ENCODE measurements around the gene SNCAIP. TPM values are rescaled to one million over a fixed set of nuclear protein-coding genes. Genes with fewer than 3 reads are reported as not detected.

The SNCAIP gene
- total RNA-seq, 2 donors from 2014 or later: not detected

- Mint-ChIP-seq H3K27me3 (peaks cover 4% of the 10 kb centered on the region), H3K4me1 (no peaks in the 10 kb centered on the region), H3K4me3 (no peak overlapping the region), H3K27ac (no peak overlapping the region), H3K36me3 (ENCODE audit: low read depth) (no peaks in the 10 kb centered on the region), H3K9me3 (peaks cover 8% of the 10 kb centered on the region)
- no peak for ATAC-seq (replicated peaks)
Observed at GRCh38 chr5:122301016-122301415, 11.0 kb upstream of the SNCAIP start.

- no peak overlapping the region for H3K4me3 Mint-ChIP-seq
- no peaks in the 10 kb centered on the region for H3K36me3 Mint-ChIP-seq (ENCODE audit: low read depth)
- no peaks in the 10 kb centered on the region for H3K4me1 Mint-ChIP-seq
- H3K27me3 Mint-ChIP-seq: peaks cover 13% of the 10 kb centered on the region
- H3K9me3 Mint-ChIP-seq: peaks cover 12% of the 10 kb centered on the region
- no peak for ATAC-seq (replicated peaks)
- H3K27ac Mint-ChIP-seq: no peak overlapping the region
Observed at GRCh38 chr5:122304471-122305215, 7.4 kb upstream of the SNCAIP start.

GRCh38 chr5:122306461-122306860 is 5.6 kb upstream of the SNCAIP start:
- Mint-ChIP-seq H3K27me3 (peaks cover 29% of the 10 kb centered on the region), H3K9me3 (peaks cover 8% of the 10 kb centered on the region), H3K27ac (no peak overlapping the region), H3K4me1 (no peaks in the 10 kb centered on the region), H3K36me3 (ENCODE audit: low read depth) (no peaks in the 10 kb centered on the region), H3K4me3 (no peak overlapping the region)
- no peak for ATAC-seq (replicated peaks)

- ATAC-seq (replicated peaks): no peak
- Mint-ChIP-seq H3K4me3 (no peak overlapping the region), H3K27me3 (peaks cover 55% of the 10 kb centered on the region), H3K36me3 (ENCODE audit: low read depth) (no peaks in the 10 kb centered on the region), H3K9me3 (peaks cover 4% of the 10 kb centered on the region), H3K4me1 (no peaks in the 10 kb centered on the region), H3K27ac (no peak overlapping the region)
Observed at GRCh38 chr5:122310889-122311288, 1.1 kb upstream of the SNCAIP start.

GRCh38 chr5:122311497-122311960 is 508 bp upstream of the SNCAIP start:
- Mint-ChIP-seq H3K36me3 (ENCODE audit: low read depth) (no peaks in the 10 kb centered on the region), H3K9me3 (no peaks in the 10 kb centered on the region), H3K4me1 (no peaks in the 10 kb centered on the region), H3K27ac (no peak overlapping the region), H3K27me3 (peaks cover 51% of the 10 kb centered on the region), H3K4me3 (no peak overlapping the region)
- no peak for ATAC-seq (replicated peaks)

GRCh38 chr5:122312591-122313406 is 762 bp downstream of the SNCAIP start:
- Mint-ChIP-seq H3K4me3 (no peak overlapping the region), H3K36me3 (ENCODE audit: low read depth) (no peaks in the 10 kb centered on the region), H3K27ac (no peak overlapping the region), H3K27me3 (peaks cover 56% of the 10 kb centered on the region), H3K4me1 (no peaks in the 10 kb centered on the region), H3K9me3 (no peaks in the 10 kb centered on the region)
- ATAC-seq (replicated peaks): no peak

DNA sequence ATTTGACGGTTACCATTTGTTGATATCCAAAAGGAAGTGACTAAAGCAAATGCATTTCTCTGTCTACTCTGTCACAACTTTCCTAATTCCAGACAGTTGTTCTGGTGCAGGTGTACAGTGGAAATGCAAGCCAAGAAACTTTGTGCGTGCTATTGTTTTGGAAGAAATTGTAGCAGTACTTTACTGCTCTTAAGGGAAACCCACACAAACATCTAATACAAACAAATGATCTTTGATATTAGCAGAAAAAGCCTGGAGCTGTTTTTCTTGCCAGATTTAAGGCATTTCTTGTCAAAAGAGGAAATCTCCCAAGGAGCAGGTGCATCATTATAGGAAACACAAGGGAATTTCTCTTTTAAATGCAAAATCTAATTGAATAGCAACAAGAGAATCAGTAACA is 2.0 kb downstream of the SNCAIP start:
- Mint-ChIP-seq H3K9me3 (no peaks in the 10 kb centered on the region), H3K4me1 (no peaks in the 10 kb centered on the region), H3K27me3 (peaks cover 56% of the 10 kb centered on the region), H3K4me3 (no peak overlapping the region), H3K36me3 (ENCODE audit: low read depth) (no peaks in the 10 kb centered on the region), H3K27ac (no peak overlapping the region)
- no peak for ATAC-seq (replicated peaks)

DNA sequence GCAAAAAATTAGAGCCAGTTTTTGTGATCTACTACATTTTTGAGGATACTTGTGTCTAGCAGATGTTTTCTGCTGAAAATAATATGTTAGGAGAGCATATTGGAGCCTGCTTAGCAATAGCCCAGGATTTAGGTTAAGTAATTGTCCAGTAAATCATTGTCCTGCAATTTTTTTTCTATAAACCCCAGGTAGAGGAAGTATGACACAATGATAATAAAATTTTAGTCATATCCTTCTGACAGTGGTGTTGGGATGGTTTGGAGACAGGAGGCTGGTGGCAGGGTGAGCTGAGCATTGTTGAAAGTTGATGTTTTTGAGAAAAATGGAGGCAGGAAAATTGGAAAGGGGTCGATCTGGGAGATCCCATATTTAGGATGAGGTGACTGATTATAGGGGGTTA is 3.5 kb downstream of the SNCAIP start:
- Mint-ChIP-seq H3K9me3 (no peaks in the 10 kb centered on the region), H3K27ac (no peak overlapping the region), H3K4me3 (no peak overlapping the region), H3K27me3 (peaks cover 44% of the 10 kb centered on the region), H3K4me1 (no peaks in the 10 kb centered on the region), H3K36me3 (ENCODE audit: low read depth) (no peaks in the 10 kb centered on the region)
- no peak for ATAC-seq (replicated peaks)

DNA sequence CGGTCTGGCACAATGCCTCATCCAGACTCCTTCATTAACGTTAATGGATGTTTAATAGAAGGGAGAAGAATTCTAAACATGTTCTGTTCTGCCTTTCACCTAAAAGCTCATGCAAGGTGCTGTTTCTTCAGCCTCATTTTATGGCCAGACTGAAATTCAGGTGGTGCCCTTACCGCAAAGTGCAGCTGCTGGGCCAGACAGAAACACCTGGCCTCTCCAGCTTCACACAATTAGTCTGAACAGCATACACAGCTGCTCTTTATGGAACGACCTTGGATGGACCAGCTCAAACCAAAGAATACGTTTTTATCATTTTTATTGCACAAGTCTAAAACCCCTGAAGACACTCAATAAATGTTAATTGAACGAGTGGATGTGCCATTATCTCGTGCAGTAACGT is 4.6 kb downstream of the SNCAIP start:
- Mint-ChIP-seq H3K4me1 (no peaks in the 10 kb centered on the region), H3K27ac (no peak overlapping the region), H3K36me3 (ENCODE audit: low read depth) (no peaks in the 10 kb centered on the region), H3K27me3 (peaks cover 39% of the 10 kb centered on the region), H3K9me3 (peaks cover 3% of the 10 kb centered on the region), H3K4me3 (no peak overlapping the region)
- ATAC-seq (replicated peaks): no peak

DNA sequence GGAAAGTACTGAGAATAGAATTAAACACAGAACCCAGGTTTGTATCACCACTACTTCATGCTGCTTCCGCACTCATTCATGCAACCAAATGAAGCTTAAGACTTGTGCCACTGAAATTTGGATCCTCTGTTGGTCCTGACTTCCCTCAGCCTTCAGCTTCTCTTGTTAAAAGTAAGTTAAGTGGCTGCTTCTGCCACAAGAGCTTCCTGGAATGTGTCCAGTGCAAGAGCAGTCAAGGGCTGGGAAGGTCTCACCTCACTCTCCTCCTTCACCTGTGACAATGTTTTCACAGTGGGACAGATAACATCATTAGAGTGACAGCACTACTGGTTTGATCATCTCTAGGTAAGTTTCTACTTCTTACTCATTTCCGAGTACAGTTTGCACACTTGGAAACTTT is 7.9 kb downstream of the SNCAIP start:
- ATAC-seq (replicated peaks): no peak
- no peak overlapping the region for H3K27ac Mint-ChIP-seq
- H3K4me1 Mint-ChIP-seq: no peaks in the 10 kb centered on the region
- no peak overlapping the region for H3K4me3 Mint-ChIP-seq
- H3K9me3 Mint-ChIP-seq: peaks cover 3% of the 10 kb centered on the region
- no peaks in the 10 kb centered on the region for H3K36me3 Mint-ChIP-seq (ENCODE audit: low read depth)
- H3K27me3 Mint-ChIP-seq: peaks cover 20% of the 10 kb centered on the region

DNA sequence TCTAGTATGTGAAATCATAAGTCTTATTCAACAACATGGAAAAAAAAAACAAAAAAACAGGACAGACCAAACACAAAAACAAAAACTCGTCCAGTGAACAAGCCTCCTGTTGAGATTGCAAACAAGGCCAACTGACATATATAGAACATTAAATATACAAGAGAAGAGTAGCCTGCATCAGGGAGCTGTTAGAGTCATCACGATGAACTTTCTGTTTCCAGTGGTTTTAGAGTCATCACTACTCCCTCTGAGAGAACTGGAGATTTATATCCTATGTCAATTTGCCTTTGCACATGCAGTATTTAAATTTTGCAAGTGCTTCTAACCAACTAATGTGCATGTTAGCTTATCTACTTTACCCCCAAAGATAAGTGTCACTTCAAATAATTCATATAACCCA is 9.9 kb downstream of the SNCAIP start:
- Mint-ChIP-seq H3K27me3 (peaks cover 12% of the 10 kb centered on the region), H3K4me1 (no peaks in the 10 kb centered on the region), H3K4me3 (no peak overlapping the region), H3K36me3 (ENCODE audit: low read depth) (no peaks in the 10 kb centered on the region), H3K9me3 (peaks cover 3% of the 10 kb centered on the region), H3K27ac (no peak overlapping the region)
- no peak for ATAC-seq (replicated peaks)

DNA sequence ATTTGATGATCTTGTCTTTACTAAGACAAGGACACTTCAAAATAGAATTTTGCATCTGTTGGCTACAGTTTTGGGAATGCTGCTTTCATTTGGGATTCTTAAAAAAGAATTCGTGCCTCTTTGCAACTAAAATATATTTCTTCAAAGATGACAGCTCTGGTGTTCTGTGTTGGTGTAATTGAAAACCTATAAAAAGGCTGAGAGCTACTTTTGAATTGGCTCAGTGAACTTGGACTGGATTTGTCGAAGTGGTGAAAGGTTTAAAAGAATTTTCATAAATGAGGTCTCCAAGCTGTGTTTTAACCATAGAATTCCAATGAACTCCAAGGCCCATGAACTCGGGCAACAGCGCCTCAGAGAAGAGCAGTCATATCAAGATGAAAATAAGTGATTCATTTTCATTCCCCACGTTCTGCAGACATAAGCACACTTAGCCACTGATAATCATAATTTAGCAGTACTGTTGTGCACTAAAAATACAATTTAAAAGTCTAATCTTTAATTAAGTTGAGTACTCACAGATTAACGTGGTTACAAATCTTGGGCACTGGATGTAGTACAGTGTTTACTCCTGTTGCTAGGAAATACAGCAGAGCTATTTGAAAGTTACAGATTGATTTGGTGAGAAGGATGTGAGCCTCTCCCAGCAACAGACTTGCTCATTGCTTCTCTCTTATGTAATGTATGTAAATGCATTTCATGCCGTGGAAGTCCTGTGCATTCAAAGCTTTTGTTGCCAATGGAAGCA is 10.9 kb downstream of the SNCAIP start:
- no peak overlapping the region for H3K27ac Mint-ChIP-seq
- H3K36me3 Mint-ChIP-seq (ENCODE audit: low read depth): no peaks in the 10 kb centered on the region
- H3K4me1 Mint-ChIP-seq: no peaks in the 10 kb centered on the region
- H3K4me3 Mint-ChIP-seq: no peak overlapping the region
- ATAC-seq (replicated peaks): no peak
- H3K9me3 Mint-ChIP-seq: peaks cover 3% of the 10 kb centered on the region
- H3K27me3 Mint-ChIP-seq: peaks cover 7% of the 10 kb centered on the region

DNA sequence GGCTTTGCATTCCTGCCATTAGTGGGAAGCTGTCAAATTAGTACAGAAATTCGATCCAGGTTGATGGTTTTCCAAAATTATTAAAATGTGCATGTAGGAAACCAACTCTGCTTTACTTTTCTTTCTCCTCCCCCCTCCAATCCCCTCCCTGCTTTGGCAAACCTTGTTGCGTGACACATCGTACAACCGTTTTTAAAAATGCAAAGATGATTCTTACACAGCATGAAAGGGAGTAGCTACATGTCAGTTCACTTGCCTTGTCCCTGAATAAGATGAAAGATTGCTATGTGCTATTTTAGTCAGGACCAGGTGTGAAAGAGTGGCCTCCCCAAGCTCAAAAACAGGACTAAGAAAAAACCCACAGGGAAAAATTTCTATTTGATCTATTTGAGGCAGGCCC is 11.7 kb downstream of the SNCAIP start:
- H3K4me1 Mint-ChIP-seq: no peaks in the 10 kb centered on the region
- H3K36me3 Mint-ChIP-seq (ENCODE audit: low read depth): no peaks in the 10 kb centered on the region
- ATAC-seq (replicated peaks): no peak
- no peak overlapping the region for H3K4me3 Mint-ChIP-seq
- H3K9me3 Mint-ChIP-seq: peaks cover 3% of the 10 kb centered on the region
- H3K27me3 Mint-ChIP-seq: peaks cover 7% of the 10 kb centered on the region
- H3K27ac Mint-ChIP-seq: no peak overlapping the region

DNA sequence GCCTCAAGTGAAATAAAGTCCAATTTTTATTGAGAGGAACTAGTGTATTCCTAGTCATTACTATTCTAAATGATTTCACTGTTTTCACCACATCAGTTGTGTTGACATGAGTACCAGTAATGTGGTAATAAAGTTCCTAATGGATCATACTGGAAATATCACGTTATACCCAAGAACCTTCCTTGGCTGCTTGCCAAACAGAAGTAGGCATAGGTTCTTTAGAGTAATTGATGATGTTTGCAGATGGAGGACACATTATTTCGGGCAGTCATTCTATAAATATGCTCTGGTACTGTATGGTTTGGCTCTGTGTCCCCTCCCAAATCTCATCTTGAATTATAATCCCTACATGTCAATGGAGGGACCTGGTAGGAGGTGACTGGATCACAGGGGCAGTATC is 15.1 kb downstream of the SNCAIP start:
- no peak overlapping the region for H3K4me3 Mint-ChIP-seq
- H3K4me1 Mint-ChIP-seq: no peaks in the 10 kb centered on the region
- ATAC-seq (replicated peaks): no peak
- H3K27me3 Mint-ChIP-seq: no peaks in the 10 kb centered on the region
- no peaks in the 10 kb centered on the region for H3K36me3 Mint-ChIP-seq (ENCODE audit: low read depth)
- no peak overlapping the region for H3K27ac Mint-ChIP-seq
- H3K9me3 Mint-ChIP-seq: no peaks in the 10 kb centered on the region
